ENCODE measurements around the gene PAX3.

The PAX3 gene

DNA sequence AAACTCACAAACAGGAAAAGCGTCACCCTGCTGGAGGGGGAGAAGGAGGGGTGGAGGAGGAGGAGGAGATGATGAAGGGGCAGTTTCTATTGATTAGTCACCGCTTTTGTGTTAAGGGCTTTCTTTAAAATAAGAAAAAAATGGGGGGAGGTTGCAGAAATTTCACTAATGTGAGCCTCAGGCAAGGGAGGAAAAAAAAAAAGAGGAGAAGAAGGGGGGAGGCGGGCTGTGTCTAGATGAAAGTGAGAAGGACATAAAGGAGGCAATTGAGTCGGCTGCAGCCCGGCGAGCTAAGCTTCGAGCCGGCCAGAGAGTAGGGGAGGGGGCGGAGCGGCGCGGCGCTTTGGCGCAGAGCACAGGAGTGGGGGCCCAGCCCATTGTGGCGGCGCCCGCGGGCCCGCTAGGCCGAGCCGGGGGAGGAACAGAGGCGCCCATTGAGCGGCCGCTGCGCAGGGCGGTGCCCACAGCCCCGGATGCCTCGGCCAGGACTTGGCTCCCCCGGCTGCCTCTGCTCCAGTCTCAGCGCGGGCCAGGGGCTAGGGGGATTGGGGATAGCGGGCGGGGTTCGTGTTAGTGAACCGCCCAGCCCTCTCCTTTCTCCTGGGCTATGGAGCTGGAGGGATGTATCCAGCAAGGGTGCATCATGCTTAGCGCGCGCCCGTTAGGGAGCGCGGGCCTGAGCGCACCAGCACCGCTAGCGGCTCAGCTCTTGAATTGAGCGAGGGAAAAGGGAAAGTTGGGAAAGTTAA lies 7.9 kb downstream of the PAX3 start:
- TF ChIP-seq CTCF (IDR thresholded peaks at IDR 0.05; ENCODE audit: insufficient read depth, low read length, poor library complexity, severe bottlenecking) (no peak), EZH2phosphoT487 (conservative IDR thresholded peaks at IDR 0.05; ENCODE audit: low read length) (no peak)
- H4K20me1 ChIP-seq (ENCODE audit: low read depth, low read length) = no peaks in the 10 kb centered on the region
- H3K9ac ChIP-seq (ENCODE audit: low read length) = no peak overlapping the region
- no peaks in the 10 kb centered on the region for H3K79me2 ChIP-seq (ENCODE audit: insufficient read depth, low read length)
- no peaks in the 10 kb centered on the region for H3K9me3 ChIP-seq (ENCODE audit: insufficient read depth, low read length)
- H3K27me3 ChIP-seq (ENCODE audit: low read length) = no peaks in the 10 kb centered on the region
- no peaks in the 10 kb centered on the region for H3K9me2 ChIP-seq (replicated peaks; ENCODE audit: insufficient read depth, low read length)
- H2AFZ ChIP-seq (ENCODE audit: low read depth, low read length, severe bottlenecking) = no peak overlapping the region
- H3F3A ChIP-seq (ENCODE audit: insufficient read depth) = no peaks in the 10 kb centered on the region
- H3K36me3 ChIP-seq (ENCODE audit: low read length) = no peaks in the 10 kb centered on the region
- H3K4me2 ChIP-seq (ENCODE audit: low read depth, low read length, poor library complexity, severe bottlenecking) = no peak overlapping the region
- no peak overlapping the region for H3K4me3 ChIP-seq (ENCODE audit: insufficient read depth, low read length, poor library complexity, severe bottlenecking)
- no peak overlapping the region for H3K27ac ChIP-seq (ENCODE audit: low read depth, low read length)

GRCh38 chr2:222290401-222290735 lies 8.4 kb downstream of the PAX3 start:
- no peak overlapping the region for H2AFZ ChIP-seq (ENCODE audit: low read depth, low read length, severe bottlenecking)
- TF ChIP-seq CTCF (IDR thresholded peaks at IDR 0.05; ENCODE audit: insufficient read depth, low read length, poor library complexity, severe bottlenecking) (no peak), EZH2phosphoT487 (conservative IDR thresholded peaks at IDR 0.05; ENCODE audit: low read length) (no peak)
- H3K27ac ChIP-seq (ENCODE audit: low read depth, low read length) = no peak overlapping the region
- H4K20me1 ChIP-seq (ENCODE audit: low read depth, low read length) = no peaks in the 10 kb centered on the region
- H3K79me2 ChIP-seq (ENCODE audit: insufficient read depth, low read length) = no peaks in the 10 kb centered on the region
- H3K4me3 ChIP-seq (ENCODE audit: insufficient read depth, low read length, poor library complexity, severe bottlenecking) = no peak overlapping the region
- no peaks in the 10 kb centered on the region for H3F3A ChIP-seq (ENCODE audit: insufficient read depth)
- H3K27me3 ChIP-seq (ENCODE audit: low read length) = no peaks in the 10 kb centered on the region
- no peaks in the 10 kb centered on the region for H3K9me2 ChIP-seq (replicated peaks; ENCODE audit: insufficient read depth, low read length)
- H3K9ac ChIP-seq (ENCODE audit: low read length) = no peak overlapping the region
- no peak overlapping the region for H3K4me2 ChIP-seq (ENCODE audit: low read depth, low read length, poor library complexity, severe bottlenecking)
- H3K9me3 ChIP-seq (ENCODE audit: insufficient read depth, low read length) = no peaks in the 10 kb centered on the region
- no peaks in the 10 kb centered on the region for H3K36me3 ChIP-seq (ENCODE audit: low read length)

- TF ChIP-seq EZH2phosphoT487 (conservative IDR thresholded peaks at IDR 0.05; ENCODE audit: low read length) = no peak
- TF ChIP-seq CTCF (IDR thresholded peaks at IDR 0.05; ENCODE audit: insufficient read depth, low read length, poor library complexity, severe bottlenecking) = no peak
- Histone ChIP-seq H4K20me1 (ENCODE audit: low read depth, low read length) (no peaks in the 10 kb centered on the region), H3K36me3 (ENCODE audit: low read length) (no peaks in the 10 kb centered on the region), H3K4me3 (ENCODE audit: insufficient read depth, low read length, poor library complexity, severe bottlenecking) (no peak overlapping the region), H3K27me3 (ENCODE audit: low read length) (no peaks in the 10 kb centered on the region), H3K9ac (ENCODE audit: low read length) (no peak overlapping the region), H3K9me2 (replicated peaks; ENCODE audit: insufficient read depth, low read length) (no peaks in the 10 kb centered on the region), H3K27ac (ENCODE audit: low read depth, low read length) (no peak overlapping the region), H3K79me2 (ENCODE audit: insufficient read depth, low read length) (no peaks in the 10 kb centered on the region), H2AFZ (ENCODE audit: low read depth, low read length, severe bottlenecking) (no peak overlapping the region), H3F3A (ENCODE audit: insufficient read depth) (no peaks in the 10 kb centered on the region), H3K9me3 (ENCODE audit: insufficient read depth, low read length) (no peaks in the 10 kb centered on the region), H3K4me2 (ENCODE audit: low read depth, low read length, poor library complexity, severe bottlenecking) (no peak overlapping the region)
Observed at GRCh38 chr2:222289278-222290160, 9.3 kb downstream of the PAX3 start.
